ENCODE data around the gene MRTFA. TPM values are rescaled to one million over a fixed set of nuclear protein-coding genes. Genes with fewer than 3 reads are reported as not detected.

The MRTFA gene
- total RNA-seq, 1 donor from 2014 or later, result 11.3 TPM

DNA sequence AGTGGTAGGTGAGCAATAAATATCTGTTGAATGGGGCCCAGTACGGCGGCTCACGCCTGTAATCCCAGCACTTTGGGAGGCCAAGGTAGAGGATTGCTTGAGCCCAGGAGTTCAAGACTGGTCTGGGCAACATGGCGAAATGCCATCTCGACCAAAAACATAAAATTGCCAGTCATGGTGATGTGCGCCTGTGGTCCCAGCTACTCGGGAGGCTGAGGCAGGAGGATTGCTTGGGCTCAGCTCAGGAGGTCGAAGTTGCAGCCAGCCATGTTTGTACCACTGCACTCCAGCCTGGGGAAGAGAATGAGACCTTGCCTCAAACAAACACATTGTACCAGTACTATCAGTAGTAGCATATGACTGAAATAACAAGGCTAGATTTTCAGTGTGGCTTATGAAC, 262.0 kb downstream of the MRTFA start:
- Histone ChIP-seq H3K36me3 (no peaks in the 10 kb centered on the region), H3K4me3 (no peak overlapping the region), H3K79me2 (ENCODE audit: low read depth) (peaks cover 60% of the 10 kb centered on the region), H3K27me3 (no peaks in the 10 kb centered on the region), H3K9me3 (ENCODE audit: low read depth) (no peaks in the 10 kb centered on the region), H3K4me1 (no peaks in the 10 kb centered on the region), H3K27ac (no peak overlapping the region), H4K20me1 (ENCODE audit: low read depth) (peaks cover 10% of the 10 kb centered on the region), H3K9ac (no peak overlapping the region), H3K4me2 (no peak overlapping the region), H3F3A (ENCODE audit: low read depth) (peaks cover 11% of the 10 kb centered on the region), H2AFZ (replicated peaks) (no peak overlapping the region)
- H3K27ac Mint-ChIP-seq, result no peak overlapping the region
- no peak for TF ChIP-seq EZH2phosphoT487 (IDR thresholded peaks at IDR 0.05)
- TF ChIP-seq, protein P1, sequence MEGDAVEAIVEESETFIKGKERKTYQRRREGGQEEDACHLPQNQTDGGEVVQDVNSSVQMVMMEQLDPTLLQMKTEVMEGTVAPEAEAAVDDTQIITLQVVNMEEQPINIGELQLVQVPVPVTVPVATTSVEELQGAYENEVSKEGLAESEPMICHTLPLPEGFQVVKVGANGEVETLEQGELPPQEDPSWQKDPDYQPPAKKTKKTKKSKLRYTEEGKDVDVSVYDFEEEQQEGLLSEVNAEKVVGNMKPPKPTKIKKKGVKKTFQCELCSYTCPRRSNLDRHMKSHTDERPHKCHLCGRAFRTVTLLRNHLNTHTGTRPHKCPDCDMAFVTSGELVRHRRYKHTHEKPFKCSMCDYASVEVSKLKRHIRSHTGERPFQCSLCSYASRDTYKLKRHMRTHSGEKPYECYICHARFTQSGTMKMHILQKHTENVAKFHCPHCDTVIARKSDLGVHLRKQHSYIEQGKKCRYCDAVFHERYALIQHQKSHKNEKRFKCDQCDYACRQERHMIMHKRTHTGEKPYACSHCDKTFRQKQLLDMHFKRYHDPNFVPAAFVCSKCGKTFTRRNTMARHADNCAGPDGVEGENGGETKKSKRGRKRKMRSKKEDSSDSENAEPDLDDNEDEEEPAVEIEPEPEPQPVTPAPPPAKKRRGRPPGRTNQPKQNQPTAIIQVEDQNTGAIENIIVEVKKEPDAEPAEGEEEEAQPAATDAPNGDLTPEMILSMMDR (IDR thresholded peaks at IDR 0.05), result no peak
- H3K36me3 Mint-ChIP-seq, result peaks cover 5% of the 10 kb centered on the region
- no peaks in the 10 kb centered on the region for H3K9me3 Mint-ChIP-seq
- no peak overlapping the region for H3K4me3 Mint-ChIP-seq
- H3K27me3 Mint-ChIP-seq (ENCODE audit: insufficient read depth, low read depth), result no peaks in the 10 kb centered on the region
- peaks cover 5% of the 10 kb centered on the region for H3K4me1 Mint-ChIP-seq
- DNase-seq (ENCODE audit: low spot score), result no peak

DNA sequence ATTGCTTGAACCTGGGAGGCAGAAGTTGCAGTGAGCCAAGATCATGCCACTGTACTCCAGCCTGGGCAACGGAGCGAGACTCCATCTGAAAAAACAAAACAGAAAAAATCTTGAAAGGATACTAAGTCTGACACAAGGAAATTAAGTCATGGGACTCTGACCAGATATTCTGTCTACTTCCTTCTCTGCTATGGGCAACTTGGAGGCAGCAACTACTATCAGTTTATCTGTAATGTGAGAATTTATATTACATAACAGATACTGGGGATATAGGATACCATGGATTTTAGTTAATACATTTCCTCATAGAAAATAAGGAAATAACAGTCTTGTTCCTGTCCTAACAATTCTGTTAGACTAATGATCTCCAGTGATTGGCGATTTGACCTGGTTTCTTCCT, 267.7 kb downstream of the MRTFA start:
- H3K4me1 Mint-ChIP-seq, result peaks cover 5% of the 10 kb centered on the region
- no peaks in the 10 kb centered on the region for H3K9me3 Mint-ChIP-seq
- Histone ChIP-seq H4K20me1 (ENCODE audit: low read depth) (peaks cover 5% of the 10 kb centered on the region), H3K4me1 (no peaks in the 10 kb centered on the region), H3K4me2 (no peak overlapping the region), H3K27me3 (no peaks in the 10 kb centered on the region), H3K79me2 (ENCODE audit: low read depth) (peaks cover 28% of the 10 kb centered on the region), H3K27ac (no peak overlapping the region), H3K4me3 (no peak overlapping the region), H3K9ac (no peak overlapping the region), H3F3A (ENCODE audit: low read depth) (peaks cover 44% of the 10 kb centered on the region), H3K9me3 (ENCODE audit: low read depth) (no peaks in the 10 kb centered on the region), H2AFZ (replicated peaks) (no peak overlapping the region), H3K36me3 (no peaks in the 10 kb centered on the region)
- H3K27ac Mint-ChIP-seq, result no peak overlapping the region
- no peak for DNase-seq (ENCODE audit: low spot score)
- H3K36me3 Mint-ChIP-seq, result peaks cover 16% of the 10 kb centered on the region
- TF ChIP-seq EZH2 (IDR thresholded peaks at IDR 0.05), result no peak
- TF ChIP-seq, protein P1 (IDR thresholded peaks at IDR 0.05), result no peak
- TF ChIP-seq EZH2phosphoT487 (IDR thresholded peaks at IDR 0.05), result no peak
- no peaks in the 10 kb centered on the region for H3K27me3 Mint-ChIP-seq (ENCODE audit: insufficient read depth, low read depth)
- H3K4me3 Mint-ChIP-seq, result no peak overlapping the region

DNA sequence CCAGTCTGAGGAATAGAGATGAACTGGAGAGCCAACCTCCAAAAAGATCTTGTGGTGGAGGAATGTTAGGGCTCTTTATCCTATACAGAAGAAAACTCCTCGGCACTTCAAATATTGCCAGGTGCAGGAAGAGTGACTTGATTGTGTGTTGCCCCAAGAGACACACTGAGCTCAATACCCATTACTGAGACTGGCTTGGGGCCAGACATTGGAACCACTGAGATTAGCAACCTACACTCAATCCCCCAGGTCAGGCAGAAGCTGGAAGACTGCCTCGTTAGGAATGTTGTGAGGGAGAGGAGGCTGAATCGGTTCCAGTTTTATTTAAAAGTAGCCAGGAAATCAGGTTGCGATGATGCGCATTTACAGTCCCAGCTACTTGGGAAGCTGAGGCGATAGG, 268.5 kb downstream of the MRTFA start:
- no peaks in the 10 kb centered on the region for H3K36me3 ChIP-seq
- peaks cover 20% of the 10 kb centered on the region for H3K79me2 ChIP-seq (ENCODE audit: low read depth)
- H3K27ac ChIP-seq, result no peak overlapping the region
- no peaks in the 10 kb centered on the region for H3K4me1 ChIP-seq
- no peak overlapping the region for H3K9ac ChIP-seq
- Mint-ChIP-seq H3K9me3 (no peaks in the 10 kb centered on the region), H3K36me3 (peaks cover 16% of the 10 kb centered on the region), H3K4me1 (peaks cover 5% of the 10 kb centered on the region), H3K4me3 (no peak overlapping the region), H3K27ac (no peak overlapping the region), H3K27me3 (ENCODE audit: insufficient read depth, low read depth) (no peaks in the 10 kb centered on the region)
- H3K4me3 ChIP-seq, result no peak overlapping the region
- H2AFZ ChIP-seq (replicated peaks), result no peak overlapping the region
- DNase-seq (ENCODE audit: low spot score), result no peak
- H3K27me3 ChIP-seq, result no peaks in the 10 kb centered on the region
- H3F3A ChIP-seq (ENCODE audit: low read depth), result peaks cover 44% of the 10 kb centered on the region
- no peaks in the 10 kb centered on the region for H3K9me3 ChIP-seq (ENCODE audit: low read depth)
- no peak overlapping the region for H3K4me2 ChIP-seq
- H4K20me1 ChIP-seq (ENCODE audit: low read depth), result peaks cover 5% of the 10 kb centered on the region
- TF ChIP-seq EZH2phosphoT487 (IDR thresholded peaks at IDR 0.05) (no peak), EZH2 (IDR thresholded peaks at IDR 0.05) (no peak)
- TF ChIP-seq, protein P1 (IDR thresholded peaks at IDR 0.05), result no peak
